Chondrocyte (in vitro differentiated cells): ENCODE results near the gene NUP85. TPM values are rescaled to one million over a fixed set of nuclear protein-coding genes. Genes with fewer than 3 reads are reported as not detected.

ENCODE experiments used
- DNase-seq: peaks from one replicate; pipeline ENCODE4 v3.0.0; 2021; ENCODE audit warnings: mixed read lengths, low spot score
- H3K27ac Mint-ChIP-seq: one replicate; pipeline ENCODE4 v1.8.0; 2021; ENCODE audit warnings: mild to moderate bottlenecking, moderate library complexity, mixed read lengths; ENCODE audit not compliant: unreplicated experiment
- H3K27me3 Mint-ChIP-seq: 2 replicates; pipeline ENCODE4 v1.8.0; 2021; ENCODE audit warnings: low read depth, mixed read lengths
- H3K36me3 Mint-ChIP-seq: 2 replicates; pipeline ENCODE4 v1.8.0; 2021; ENCODE audit warnings: low read depth, mixed read lengths
- H3K4me1 Mint-ChIP-seq: 2 replicates; pipeline ENCODE4 v1.8.0; 2021; ENCODE audit warnings: low read depth, mild to moderate bottlenecking, mixed read lengths
- H3K4me3 Mint-ChIP-seq: one replicate; pipeline ENCODE4 v1.8.0; 2021; ENCODE audit warnings: mild to moderate bottlenecking, moderate library complexity, mixed read lengths; ENCODE audit not compliant: unreplicated experiment
- H3K9me3 Mint-ChIP-seq: 2 replicates; pipeline ENCODE4 v1.8.0; 2021; ENCODE audit warnings: low read depth, mixed read lengths
- CTCF ChIP-seq: fragments of 200-600 bp; sonication (generic); IDR thresholded peaks from 2 replicates; pipeline ENCODE4 v1.5.0; 2021; ENCODE audit warnings: antibody characterized with exemption, mild to moderate bottlenecking, moderate library complexity
- total RNA-seq: library from RNA; stranded (reverse); gene quantifications from 3 replicates; pipeline ENCODE4 v1.2.1, GENCODE V29; 2021

Gene NUP85
- total RNA-seq, 1 donor from 2014 or later: 41.3 TPM

GRCh38 chr17:75261336-75262111, 56.0 kb downstream of the NUP85 start, which contains the start of the genes GGA3 and MRPS7:
GGA3 (minus strand) TSS chr17:75261606; CDS start chr17:75261587, 19 bp downstream.
MRPS7 (plus strand) TSS chr17:75261879; CDS start chr17:75261901, 22 bp downstream.
- no peaks in the 10 kb centered on the region for H3K9me3 Mint-ChIP-seq
- H3K36me3 Mint-ChIP-seq: peaks cover 3% of the 10 kb centered on the region
- peaks cover 40% of the 10 kb centered on the region for H3K4me1 Mint-ChIP-seq

DNA sequence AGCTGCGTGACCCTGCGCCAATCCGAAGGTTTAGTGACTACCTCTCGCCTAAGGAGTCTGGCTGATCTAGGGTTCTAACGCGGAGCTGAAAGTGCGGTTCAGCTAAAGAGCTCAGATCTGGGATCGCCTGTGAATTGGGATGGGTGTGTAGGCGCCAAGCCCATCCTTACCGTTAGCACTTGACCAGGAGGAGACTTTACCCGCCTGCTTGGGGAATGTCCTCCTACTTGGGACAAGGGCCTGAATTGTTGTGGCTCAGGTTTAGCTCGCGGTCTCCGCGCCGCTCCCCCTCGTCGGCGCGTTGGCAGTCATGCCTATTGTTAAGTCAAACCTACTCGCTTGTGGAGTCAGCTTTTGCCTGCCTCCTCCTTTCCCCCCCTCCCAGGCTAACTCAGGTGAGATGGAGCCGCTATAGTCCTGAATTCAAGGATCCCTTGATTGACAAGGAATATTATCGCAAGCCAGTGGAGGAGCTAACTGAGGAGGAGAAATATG, 56.7 kb downstream of the NUP85 start:
- no peaks in the 10 kb centered on the region for H3K9me3 Mint-ChIP-seq
- no peaks in the 10 kb centered on the region for H3K27me3 Mint-ChIP-seq
- DNase-seq: no peak
- peaks cover 5% of the 10 kb centered on the region for H3K36me3 Mint-ChIP-seq
- H3K4me1 Mint-ChIP-seq: peaks cover 40% of the 10 kb centered on the region
- H3K4me3 Mint-ChIP-seq: peak overlapping the region; percentile 98
- TF ChIP-seq CTCF: no peak
- peak overlapping the region; percentile 100 for H3K27ac Mint-ChIP-seq

More at GRCh38 chr17:75261336-75262111, 56.0 kb downstream of the NUP85 start, which contains the start of the genes GGA3 and MRPS7:
- peak within 1 kb of the TSS; percentile 98 for H3K4me3 Mint-ChIP-seq
- no peak for DNase-seq
- no peaks in the 10 kb centered on the region for H3K27me3 Mint-ChIP-seq
- peak within 1 kb of the TSS; percentile 100 for H3K27ac Mint-ChIP-seq
- no peak for TF ChIP-seq CTCF

GRCh38 chr17:75263055-75263454, 57.6 kb downstream of the NUP85 start:
- no peak for DNase-seq
- H3K27ac Mint-ChIP-seq: no peak overlapping the region
- H3K36me3 Mint-ChIP-seq: peaks cover 5% of the 10 kb centered on the region

GRCh38 chr17:75265614-75266315, 60.3 kb downstream of the NUP85 start:
- Mint-ChIP-seq H3K27ac (no peak overlapping the region), H3K9me3 (no peaks in the 10 kb centered on the region), H3K27me3 (no peaks in the 10 kb centered on the region), H3K36me3 (peaks cover 5% of the 10 kb centered on the region), H3K4me3 (no peak overlapping the region), H3K4me1 (peaks cover 28% of the 10 kb centered on the region)
- no peak for DNase-seq
- TF ChIP-seq CTCF: no peak

More at GRCh38 chr17:75263055-75263454, 57.6 kb downstream of the NUP85 start:
- Mint-ChIP-seq H3K4me3 (peak overlapping the region; percentile 98), H3K27me3 (no peaks in the 10 kb centered on the region), H3K9me3 (no peaks in the 10 kb centered on the region), H3K4me1 (peaks cover 36% of the 10 kb centered on the region)
- TF ChIP-seq CTCF: no peak
